Endodermal cell (in vitro differentiated cells): ENCODE measurements around the gene RASGRF2. TPM values are rescaled to one million over a fixed set of nuclear protein-coding genes. Genes with fewer than 3 reads are reported as not detected.

Source experiments
- DNase-seq: peaks from one replicate; pipeline ENCODE4 v3.0.0-alpha.2; 2017
- H3K27ac ChIP-seq: 2 replicates; pipeline ENCODE4 v1.5.1; 2013; ENCODE audit warnings: mild to moderate bottlenecking, low read depth, low read length, moderate library complexity
- H3K27me3 ChIP-seq: 2 replicates; pipeline ENCODE4 v1.6.1; 2013; ENCODE audit warnings: mild to moderate bottlenecking, low read length, moderate library complexity; ENCODE audit not compliant: insufficient read depth, control insufficient read depth, poor library complexity, severe bottlenecking
- H3K36me3 ChIP-seq: 2 replicates; pipeline ENCODE4 v1.7.0; 2013; ENCODE audit warnings: mild to moderate bottlenecking, low read length, moderate library complexity; ENCODE audit not compliant: control insufficient read depth, insufficient read depth
- H3K4me1 ChIP-seq: one replicate; pipeline ENCODE4 v1.7.0; 2013; ENCODE audit warnings: low read length; ENCODE audit not compliant: control insufficient read depth, insufficient read depth
- H3K4me3 ChIP-seq: 2 replicates; pipeline ENCODE4 v1.5.1; 2013; ENCODE audit warnings: mild to moderate bottlenecking, low read length, moderate library complexity
- H3K9ac ChIP-seq: 2 replicates; pipeline ENCODE4 v1.6.1; 2013; ENCODE audit warnings: mild to moderate bottlenecking, low read length, moderate library complexity; ENCODE audit not compliant: poor library complexity, severe bottlenecking; ENCODE audit errors: extremely low read depth
- H3K9me3 ChIP-seq: 2 replicates; pipeline ENCODE4 v1.6.1; 2013; ENCODE audit warnings: mild to moderate bottlenecking, low read length, moderate library complexity; ENCODE audit not compliant: control insufficient read depth
- H3K27ac Mint-ChIP-seq: 2 replicates; pipeline ENCODE4 v1.8.0; 2020; ENCODE audit warnings: mixed read lengths
- H3K27me3 Mint-ChIP-seq: 2 replicates; pipeline ENCODE4 v1.8.0; 2021; ENCODE audit warnings: mild to moderate bottlenecking, mixed read lengths; ENCODE audit not compliant: insufficient read depth
- H3K36me3 Mint-ChIP-seq: 2 replicates; pipeline ENCODE4 v1.8.0; 2020; ENCODE audit warnings: low read depth, mixed read lengths
- H3K4me1 Mint-ChIP-seq: 2 replicates; pipeline ENCODE4 v1.8.0; 2020; ENCODE audit warnings: mixed read lengths
- H3K4me3 Mint-ChIP-seq: 2 replicates; pipeline ENCODE4 v1.8.0; 2020; ENCODE audit warnings: mild to moderate bottlenecking, moderate library complexity, mixed read lengths
- H3K9me3 Mint-ChIP-seq: 2 replicates; pipeline ENCODE4 v1.8.0; 2020; ENCODE audit warnings: mild to moderate bottlenecking, mixed read lengths
- CTCF ChIP-seq: fragments of 200-600 bp; sonication (generic); conservative IDR thresholded peaks from 2 replicates; pipeline ENCODE4 v1.5.0; 2021; ENCODE audit warnings: antibody characterized with exemption, mild to moderate bottlenecking
- WGBS, 2 experiments: methylation state at CpG; one replicate each; pipeline versions ENCODE4 v1.1.5 to v1.1.7; 2013; ENCODE audit warnings: missing lambda C conversion rate in 2 of 2, mixed read lengths in 1 of 2; ENCODE audit not compliant: insufficient coverage in 1 of 2, insufficient read length in 1 of 2; 5-methylcytosine and 5-hydroxymethylcytosine counted together
- total RNA-seq, 2 donors: library from RNA; stranded (reverse); fragmentation: NEBNext Ultra II Directional in 1 of 2; extraction: Animal tissue kit (Norgen Biotek cat#: 25700) in 1 of 2; gene quantifications; 2 replicates in 1 of 2; 3 replicates in 1 of 2; pipeline ENCODE4 v1.2.1, GENCODE V29; 2021

The RASGRF2 gene
- total RNA-seq, 2 donors from 2014 or later, result 0.64 to 14.4 TPM

- Mint-ChIP-seq H3K36me3 (peaks cover under 1% of the 10 kb centered on the region), H3K27me3 (no peaks in the 10 kb centered on the region), H3K9me3 (no peaks in the 10 kb centered on the region), H3K4me3 (no peak overlapping the region), H3K27ac (no peak overlapping the region), H3K4me1 (peaks cover 15% of the 10 kb centered on the region)
- H3K9ac ChIP-seq, result no peak overlapping the region
- no peaks in the 10 kb centered on the region for H3K9me3 ChIP-seq
- DNase-seq, result no peak
- no peak overlapping the region for H3K27ac ChIP-seq
- TF ChIP-seq CTCF, result no peak
- no peaks in the 10 kb centered on the region for H3K27me3 ChIP-seq
- no peaks in the 10 kb centered on the region for H3K36me3 ChIP-seq
- H3K4me3 ChIP-seq, result no peak overlapping the region
- 93 to 95% methylated on average over 5 to 6 of the region's 6 CpGs for WGBS, 2 experiments
- peaks cover 2% of the 10 kb centered on the region for H3K4me1 ChIP-seq
Measured at GRCh38 chr5:81068063-81068462, 107.9 kb downstream of the RASGRF2 start.

- peaks cover 2% of the 10 kb centered on the region for H3K36me3 Mint-ChIP-seq
- DNase-seq, result peak; percentile 55
- Histone ChIP-seq H3K9ac (no peak overlapping the region), H3K27ac (no peak overlapping the region), H3K27me3 (no peaks in the 10 kb centered on the region), H3K9me3 (no peaks in the 10 kb centered on the region), H3K4me3 (no peak overlapping the region), H3K4me1 (peaks cover 2% of the 10 kb centered on the region), H3K36me3 (no peaks in the 10 kb centered on the region)
- H3K27ac Mint-ChIP-seq, result no peak overlapping the region
- WGBS, 2 experiments, result 83% methylated on average over 2 of the region's 2 CpGs; no CpG with 5 or more reads in 1 of the 2 experiments
- TF ChIP-seq CTCF, result no peak
- no peaks in the 10 kb centered on the region for H3K9me3 Mint-ChIP-seq
- H3K4me1 Mint-ChIP-seq, result peaks cover 15% of the 10 kb centered on the region
- H3K4me3 Mint-ChIP-seq, result no peak overlapping the region
- no peaks in the 10 kb centered on the region for H3K27me3 Mint-ChIP-seq
Measured at GRCh38 chr5:81068635-81069034, 108.5 kb downstream of the RASGRF2 start.

- no peaks in the 10 kb centered on the region for H3K9me3 ChIP-seq
Measured at GRCh38 chr5:81069990-81070389, 109.8 kb downstream of the RASGRF2 start.

More at GRCh38 chr5:81069990-81070389, 109.8 kb downstream of the RASGRF2 start:
- no peak for TF ChIP-seq CTCF
- Histone ChIP-seq H3K9ac (no peak overlapping the region), H3K27ac (no peak overlapping the region), H3K27me3 (no peaks in the 10 kb centered on the region), H3K36me3 (no peaks in the 10 kb centered on the region), H3K4me3 (no peak overlapping the region), H3K4me1 (peaks cover 2% of the 10 kb centered on the region)
- 89 to 100% methylated on average over 2 to 4 of the region's 4 CpGs for WGBS, 2 experiments
- H3K27me3 Mint-ChIP-seq, result no peaks in the 10 kb centered on the region
- peaks cover 3% of the 10 kb centered on the region for H3K9me3 Mint-ChIP-seq
- H3K36me3 Mint-ChIP-seq, result peaks cover 6% of the 10 kb centered on the region
- no peak overlapping the region for H3K4me3 Mint-ChIP-seq
- no peak overlapping the region for H3K27ac Mint-ChIP-seq
- no peak for DNase-seq
- H3K4me1 Mint-ChIP-seq, result peaks cover 15% of the 10 kb centered on the region
